K562 (cell line): ENCODE data around the gene DHPS. TPM values are rescaled to one million over a fixed set of nuclear protein-coding genes. Genes with fewer than 3 reads are reported as not detected.

ENCODE experiments used
- BDP1 ChIP-seq: IDR thresholded peaks from 3 replicates; pipeline ENCODE4 v1.6.1; 2011; ENCODE audit not compliant: insufficient read length, insufficient read depth
- CBX5 ChIP-seq: IDR thresholded peaks from 2 replicates; pipeline ENCODE4 v1.6.1; 2014; ENCODE audit warnings: low read depth, borderline replicate concordance
- CREB3L1 ChIP-seq: fragments of 450-650 bp; IDR thresholded peaks from 2 replicates; pipeline ENCODE4 v1.6.1; 2014; ENCODE audit warnings: low read depth, mild to moderate bottlenecking, moderate library complexity, borderline replicate concordance
- DEAF1 ChIP-seq: fragments of 450-650 bp; formaldehyde crosslinking; IDR thresholded peaks from 2 replicates; pipeline ENCODE4 v1.4.0; 2020; ENCODE audit warnings: mild to moderate bottlenecking, moderate library complexity
- E2F3 ChIP-seq: fragments of 250-450 bp; sonication (Bioruptor Pico); IDR thresholded peaks from 2 replicates; pipeline ENCODE4 v1.4.0; 2020; ENCODE audit warnings: mild to moderate bottlenecking
- FOXJ3 ChIP-seq: sonication (generic); formaldehyde crosslinking; IDR thresholded peaks from 2 replicates; pipeline ENCODE4 v1.4.0; 2020; ENCODE audit warnings: mild to moderate bottlenecking, missing genetic modification reagents
- GABPA ChIP-seq: fragments of 200-800 bp; sonication (Bioruptor generic); conservative IDR thresholded peaks from 2 replicates; pipeline ENCODE4 v1.6.1; 2016; ENCODE audit warnings: low read depth, missing genetic modification characterization, missing compliant biosample characterization
- HINFP ChIP-seq: fragments of 450-650 bp; conservative IDR thresholded peaks from 2 replicates; pipeline ENCODE4 v1.6.1; 2016; ENCODE audit warnings: missing genetic modification characterization, low read depth, mild to moderate bottlenecking, control low read depth, missing compliant biosample characterization
- NCOA4 ChIP-seq: fragments of 450-650 bp; IDR thresholded peaks from 2 replicates; pipeline ENCODE4 v1.6.1; 2018; ENCODE audit warnings: mild to moderate bottlenecking; ENCODE audit not compliant: partially characterized antibody
- PBX2 ChIP-seq, 2 experiments: IDR thresholded peaks in 1 of 2; conservative IDR thresholded peaks in 1 of 2; 2 replicates each; pipeline ENCODE4 v1.6.1; 2016; ENCODE audit warnings: low read depth in 2 of 2, mild to moderate bottlenecking in 1 of 2, missing compliant biosample characterization in 1 of 2, missing genetic modification characterization in 1 of 2, moderate library complexity in 1 of 2
- SREBF1 ChIP-seq: fragments of 150-350 bp; IDR thresholded peaks from 2 replicates; pipeline ENCODE4 v1.6.1; 2014; ENCODE audit warnings: antibody characterized with exemption, low read depth, low read length, borderline replicate concordance
- TFE3 ChIP-seq: fragments of 450-650 bp; formaldehyde crosslinking; IDR thresholded peaks from 2 replicates; pipeline ENCODE4 v1.4.0; 2020; ENCODE audit warnings: mild to moderate bottlenecking, mixed read lengths
- ZNF354B ChIP-seq: fragments of 250-450 bp; sonication (Bioruptor Pico); IDR thresholded peaks from 2 replicates; pipeline ENCODE4 v1.4.0; 2020
- ZNF75A ChIP-seq: fragments of 450-650 bp; formaldehyde crosslinking; IDR thresholded peaks from 2 replicates; pipeline ENCODE4 v1.4.0; 2020; ENCODE audit warnings: mild to moderate bottlenecking
- polyA plus RNA-seq, 8 experiments: library from polyadenylated mRNA; depleted of rRNA in 4 of 8; stranded (reverse) in 5 of 8; unstranded in 3 of 8; fragments of >200 nt; fragmentation: Nextera tagmentation in 2 of 8; fragmentation: Illumina TruSeq in 1 of 8; extraction: Ambion mirVana in 2 of 8; extraction: Trizol in 1 of 8; gene quantifications; 2 replicates each; pipeline versions ENCODE4 v1.2.1 to v1.2.3, GENCODE V29; 2011 to 2014; ENCODE audit warnings: inconsistent platforms in 1 of 8, missing spikeins in 1 of 8
- total RNA-seq, 7 experiments: library from RNA; depleted of rRNA in 6 of 7; stranded (reverse); fragments of >200 nt in 6 of 7; fragmentation: Illumina TruSeq in 2 of 7; extraction: Trizol in 2 of 7; gene quantifications; 2 replicates each; pipeline versions ENCODE4 v1.2.1 to v1.2.3, GENCODE V29; 2011 to 2021; ENCODE audit warnings: low replicate concordance in 1 of 7

The DHPS gene
- total and polyA plus RNA-seq, 9 of the 15 experiments (the other 6 are each of a cell fraction or from before 2014, with no cell fraction given), result 47.1 to 110 (median 79.9) TPM

GRCh38 chr19:12681074-12681987 lies at the start of gene DHPS (continued):
- TF ChIP-seq TFE3 (CRISPR knock-in tag) (peak; percentile 100), HINFP (tag) (no peak), ZNF75A (CRISPR knock-in tag) (0 out of 2 replicates have a peak, but pooled peaks have one; percentile 27), CBX5 (no peak), ZNF354B (CRISPR knock-in tag) (no peak), NCOA4 (no peak), DEAF1 (CRISPR knock-in tag) (no peak), FOXJ3 (CRISPR knock-in tag) (no peak), BDP1 (no peak), CREB3L1 (peak; percentile 96; the same call in 1 of the 2 replicates), E2F3 (CRISPR knock-in tag) (no peak; the same call in 1 of the 2 replicates), SREBF1 (no peak), GABPA (peak; percentile 96), PBX2 (CRISPR knock-in tag; IDR thresholded peaks at IDR 0.05; ENCODE audit: low read depth) (no peak), PBX2 (tag; conservative IDR thresholded peaks at IDR 0.05; ENCODE audit: low read depth) (no peak)
